ENCODE results near the gene CLCN6.

CLCN6 gene

DNA sequence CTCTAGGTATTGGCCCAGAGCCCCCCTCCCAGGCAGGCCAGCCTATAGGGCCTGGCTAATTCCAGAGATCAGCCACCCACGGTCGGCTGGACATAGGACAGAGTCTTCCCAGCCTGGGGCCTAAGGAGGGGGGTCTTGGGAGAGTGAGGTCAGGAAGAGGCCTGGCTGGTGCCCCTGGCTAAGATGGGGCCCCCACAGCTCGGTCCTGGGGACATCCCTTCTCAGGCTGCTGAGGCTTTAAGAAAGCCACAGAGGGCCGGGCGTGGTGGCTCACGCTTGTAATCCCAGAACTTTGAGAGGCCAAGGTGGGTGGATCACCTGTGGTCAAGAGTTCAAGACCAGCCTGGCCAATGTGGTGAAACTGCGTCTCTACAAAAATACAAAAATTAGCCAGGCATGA, 41.5 kb upstream of the CLCN6 start:
- CTCF ChIA-PET: interaction anchor here (0.7 kb wide), 1 partner anchor 117 kb away, joined by 3 read pairs; no protein-coding TSS in a partner anchor

DNA sequence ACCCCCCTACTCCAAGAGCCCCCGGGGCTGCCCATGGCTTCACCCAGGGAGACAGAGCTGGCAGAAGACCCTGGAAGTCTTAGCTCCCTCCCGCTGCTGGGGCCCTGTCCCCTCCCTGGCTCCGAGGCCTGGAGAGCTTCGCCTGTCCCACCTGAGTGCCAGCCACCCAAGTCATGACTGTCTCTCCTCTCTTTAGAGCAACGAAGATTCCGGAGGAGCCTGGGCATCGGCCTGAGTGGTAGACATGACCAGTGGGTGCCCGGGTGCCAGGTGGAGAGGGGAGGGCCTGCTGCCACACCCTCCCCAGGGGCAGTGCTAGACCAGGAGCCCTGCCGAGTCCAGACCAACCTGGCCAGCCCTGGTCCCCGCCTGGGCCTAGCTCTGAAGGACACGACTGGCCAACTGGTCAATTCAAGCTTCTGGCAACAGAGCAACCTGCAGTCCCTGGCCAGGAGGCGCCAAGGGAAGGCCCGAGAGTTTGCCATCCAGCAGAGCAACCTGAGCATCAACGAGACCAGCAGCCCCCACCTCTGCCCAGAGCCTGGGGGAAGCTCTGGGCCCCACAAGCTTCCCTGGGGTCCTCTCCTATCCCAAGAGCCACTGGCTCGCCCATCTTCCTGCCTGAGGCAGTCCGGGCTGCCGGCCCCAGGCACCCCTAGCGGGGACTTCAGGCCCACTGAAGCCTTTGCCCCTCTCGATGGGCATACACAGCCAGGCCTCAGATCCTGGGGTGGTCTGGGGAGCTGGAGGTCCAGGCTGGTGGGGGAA, 40.1 kb upstream of the CLCN6 start:
- POLR2A ChIA-PET (ENCODE audit: low non-redundant PET): no interaction called here
- TF ChIP-seq, protein P1, sequence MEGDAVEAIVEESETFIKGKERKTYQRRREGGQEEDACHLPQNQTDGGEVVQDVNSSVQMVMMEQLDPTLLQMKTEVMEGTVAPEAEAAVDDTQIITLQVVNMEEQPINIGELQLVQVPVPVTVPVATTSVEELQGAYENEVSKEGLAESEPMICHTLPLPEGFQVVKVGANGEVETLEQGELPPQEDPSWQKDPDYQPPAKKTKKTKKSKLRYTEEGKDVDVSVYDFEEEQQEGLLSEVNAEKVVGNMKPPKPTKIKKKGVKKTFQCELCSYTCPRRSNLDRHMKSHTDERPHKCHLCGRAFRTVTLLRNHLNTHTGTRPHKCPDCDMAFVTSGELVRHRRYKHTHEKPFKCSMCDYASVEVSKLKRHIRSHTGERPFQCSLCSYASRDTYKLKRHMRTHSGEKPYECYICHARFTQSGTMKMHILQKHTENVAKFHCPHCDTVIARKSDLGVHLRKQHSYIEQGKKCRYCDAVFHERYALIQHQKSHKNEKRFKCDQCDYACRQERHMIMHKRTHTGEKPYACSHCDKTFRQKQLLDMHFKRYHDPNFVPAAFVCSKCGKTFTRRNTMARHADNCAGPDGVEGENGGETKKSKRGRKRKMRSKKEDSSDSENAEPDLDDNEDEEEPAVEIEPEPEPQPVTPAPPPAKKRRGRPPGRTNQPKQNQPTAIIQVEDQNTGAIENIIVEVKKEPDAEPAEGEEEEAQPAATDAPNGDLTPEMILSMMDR (conservative IDR thresholded peaks at IDR 0.05; ENCODE audit: low read depth): no peak
- CTCF ChIA-PET: interaction anchor here (0.6 kb wide), 1 partner anchor 102 kb away, joined by 7 read pairs; the partner anchor contains the start of gene FBXO6
- no peak for DNase-seq (ENCODE audit: low spot score)
- H3K27ac ChIP-seq: no peak overlapping the region

More for the DNA sequence above, 41.5 kb upstream of the CLCN6 start:
- no peak for DNase-seq (ENCODE audit: low spot score)
- TF ChIP-seq, protein P1 (conservative IDR thresholded peaks at IDR 0.05; ENCODE audit: low read depth): no peak
- H3K27ac ChIP-seq: no peak overlapping the region
- POLR2A ChIA-PET (ENCODE audit: low non-redundant PET): no interaction called here

DNA sequence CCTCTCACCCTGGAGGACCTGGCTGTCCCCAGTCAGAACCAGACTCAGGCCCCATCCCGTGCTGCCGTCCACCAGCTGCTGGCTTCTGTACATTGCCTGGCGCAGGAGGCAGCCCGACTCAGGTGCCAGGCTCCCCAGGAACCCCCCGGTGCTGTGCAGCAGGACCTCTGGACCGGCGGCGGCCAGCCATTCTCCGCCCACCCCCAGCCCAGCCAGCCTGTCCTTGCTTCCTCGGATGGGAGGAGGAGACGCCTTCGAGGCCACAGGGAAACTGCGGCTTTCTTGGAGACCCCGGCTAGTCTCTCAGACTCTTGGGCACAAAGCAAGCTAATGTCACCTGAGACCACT, 39.6 kb upstream of the CLCN6 start:
- CTCF ChIA-PET: no interaction called here
- TF ChIP-seq, protein P1 (conservative IDR thresholded peaks at IDR 0.05; ENCODE audit: low read depth): no peak
- H3K27ac ChIP-seq: no peak overlapping the region
- POLR2A ChIA-PET (ENCODE audit: low non-redundant PET): no interaction called here
- no peak for DNase-seq (ENCODE audit: low spot score)

DNA sequence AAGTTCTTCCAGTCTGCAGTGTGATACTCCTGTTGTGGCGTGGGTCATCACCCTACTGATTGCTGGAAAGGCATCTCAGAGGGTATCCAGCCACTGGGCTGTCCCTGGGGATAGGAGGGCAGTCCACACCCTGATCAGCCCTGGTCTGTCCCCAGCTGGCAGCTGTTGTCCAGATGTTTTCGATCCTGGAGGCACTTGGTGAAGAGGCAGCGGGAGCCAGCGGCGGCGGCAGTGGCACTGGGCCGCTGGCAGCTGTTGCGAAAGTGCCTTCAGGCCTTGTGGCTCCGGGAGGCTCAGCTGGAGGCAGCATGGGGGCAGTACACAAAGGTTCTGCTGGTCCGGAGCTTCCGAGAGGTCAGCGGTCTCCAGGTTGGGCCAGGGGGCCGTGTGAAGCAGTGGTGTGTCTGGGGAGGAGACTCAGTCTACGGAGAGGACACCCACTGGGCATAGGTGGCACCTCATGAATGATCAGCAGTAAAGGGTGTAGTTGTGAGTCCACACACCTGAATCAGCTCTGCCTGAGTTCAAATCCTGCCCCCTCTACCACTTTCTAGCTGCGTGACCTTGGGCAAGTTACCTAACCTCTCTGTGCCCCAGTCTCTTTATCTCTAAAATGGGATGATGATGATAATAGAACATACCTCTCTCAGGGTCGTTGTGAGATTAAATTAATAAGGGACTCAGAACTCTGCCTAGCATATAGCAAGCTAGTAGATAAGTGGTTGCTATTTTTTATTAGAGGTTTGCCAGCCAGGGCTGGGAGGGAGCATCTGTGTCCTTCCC, 37.9 kb upstream of the CLCN6 start:
- DNase-seq (ENCODE audit: low spot score): no peak
- no peak overlapping the region for H3K27ac ChIP-seq
- TF ChIP-seq, protein P1 (conservative IDR thresholded peaks at IDR 0.05; ENCODE audit: low read depth): no peak
- CTCF ChIA-PET: interaction anchor here (0.6 kb wide), 1 partner anchor 199 kb away, joined by 8 read pairs; no protein-coding TSS in a partner anchor
- POLR2A ChIA-PET (ENCODE audit: low non-redundant PET): no interaction called here

DNA sequence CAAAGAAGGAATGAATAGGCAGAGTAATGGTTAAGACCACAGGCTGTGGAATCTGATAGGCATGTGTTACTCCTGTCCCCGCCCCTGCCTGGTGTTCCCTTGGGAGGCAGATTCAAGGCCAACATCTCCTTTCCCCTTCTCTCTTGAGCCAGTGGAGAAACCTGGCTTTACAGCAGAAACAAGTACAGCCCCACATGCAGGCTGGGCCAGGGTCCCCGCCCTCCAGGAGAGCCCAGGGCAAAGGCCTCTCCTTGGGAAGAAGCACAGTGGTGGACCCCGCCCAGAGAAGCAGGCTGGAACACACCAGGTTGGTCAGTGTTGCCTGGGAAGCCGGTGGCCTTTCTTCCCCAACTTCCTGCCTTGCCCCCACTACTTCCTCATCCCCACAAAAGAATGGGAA, 37.2 kb upstream of the CLCN6 start:
- DNase-seq (ENCODE audit: low spot score): no peak
- TF ChIP-seq, protein P1 (conservative IDR thresholded peaks at IDR 0.05; ENCODE audit: low read depth): no peak
- ChIA-PET CTCF (interaction anchor here (0.6 kb wide), 1 partner anchor 198 kb away, joined by 8 read pairs; no protein-coding TSS in a partner anchor), POLR2A (ENCODE audit: low non-redundant PET) (no interaction called here)
- no peak overlapping the region for H3K27ac ChIP-seq

DNA sequence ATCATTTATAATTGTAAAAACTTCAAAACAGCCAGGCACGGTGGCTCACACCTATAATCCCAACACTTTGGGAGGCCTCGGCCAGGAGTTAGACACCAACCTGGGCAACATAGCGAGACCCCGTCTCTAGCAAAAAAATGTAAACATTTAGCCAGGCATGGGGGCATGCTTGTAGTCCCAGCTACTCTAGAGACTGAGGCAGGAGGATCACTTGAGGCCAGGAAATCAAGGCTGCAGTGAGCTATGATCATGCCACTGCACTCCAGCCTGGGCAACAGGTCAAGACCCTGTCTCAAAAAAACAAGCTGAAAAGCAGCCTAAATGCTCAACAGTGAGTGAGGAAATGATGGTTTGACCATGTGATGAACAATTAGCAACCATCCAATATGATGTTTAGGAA, 36.7 kb upstream of the CLCN6 start:
- TF ChIP-seq, protein P1 (conservative IDR thresholded peaks at IDR 0.05; ENCODE audit: low read depth): no peak
- CTCF ChIA-PET: no interaction called here
- no peak overlapping the region for H3K27ac ChIP-seq
- POLR2A ChIA-PET (ENCODE audit: low non-redundant PET): no interaction called here
- no peak for DNase-seq (ENCODE audit: low spot score)

All from RWPE1 (cell line).